Prostate gland (tissue), 2 donors: ENCODE data around the gene RIPOR2.

Experiments used
- POLR2A ChIP-seq: fragments of 450-650 bp; IDR thresholded peaks from one replicate; pipeline ENCODE4 v1.6.1; 2016; ENCODE audit warnings: antibody characterized with exemption, mild to moderate bottlenecking
- POLR2AphosphoS5 ChIP-seq: sonication (generic); formaldehyde crosslinking; IDR thresholded peaks from one replicate; pipeline ENCODE4 v1.6.1; 2017; ENCODE audit warnings: antibody characterized with exemption
- TF ChIP-seq, protein P1 (sequence below), 4 experiments: fragments of 200-600 bp in 2 of 4; fragments of 450-650 bp in 2 of 4; sonication (generic) in 2 of 4; IDR thresholded peaks; 1 replicate in 3 of 4; 2 replicates in 1 of 4; pipeline ENCODE4 v1.5.1; 2016 to 2019; ENCODE audit warnings: antibody characterized with exemption in 4 of 4, mild to moderate bottlenecking in 2 of 4, moderate library complexity in 2 of 4

DNA sequence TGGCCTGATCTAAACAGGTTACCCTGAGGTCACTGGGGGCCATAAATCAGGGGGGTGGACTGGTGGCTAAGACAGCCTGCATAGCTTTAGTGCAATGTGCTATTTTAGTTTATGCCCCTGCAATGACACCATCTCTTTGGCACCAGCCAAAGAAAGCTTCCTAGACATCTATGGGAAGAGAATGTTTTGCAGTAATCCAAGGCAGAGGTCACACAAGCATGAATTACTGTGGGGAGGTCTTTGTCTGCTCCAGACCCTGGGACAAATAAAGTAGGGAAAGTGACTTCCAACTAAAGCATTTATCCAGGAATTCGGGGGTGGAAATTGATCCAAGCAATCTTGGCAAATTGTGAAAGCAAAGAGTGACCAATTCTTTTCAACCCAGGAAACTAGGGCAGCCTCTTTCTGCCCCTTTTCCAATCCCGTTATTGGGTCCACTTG lies 5.3 kb downstream of the RIPOR2 start:
- TF ChIP-seq POLR2A (no peak), POLR2AphosphoS5 (no peak)
- TF ChIP-seq, protein P1, sequence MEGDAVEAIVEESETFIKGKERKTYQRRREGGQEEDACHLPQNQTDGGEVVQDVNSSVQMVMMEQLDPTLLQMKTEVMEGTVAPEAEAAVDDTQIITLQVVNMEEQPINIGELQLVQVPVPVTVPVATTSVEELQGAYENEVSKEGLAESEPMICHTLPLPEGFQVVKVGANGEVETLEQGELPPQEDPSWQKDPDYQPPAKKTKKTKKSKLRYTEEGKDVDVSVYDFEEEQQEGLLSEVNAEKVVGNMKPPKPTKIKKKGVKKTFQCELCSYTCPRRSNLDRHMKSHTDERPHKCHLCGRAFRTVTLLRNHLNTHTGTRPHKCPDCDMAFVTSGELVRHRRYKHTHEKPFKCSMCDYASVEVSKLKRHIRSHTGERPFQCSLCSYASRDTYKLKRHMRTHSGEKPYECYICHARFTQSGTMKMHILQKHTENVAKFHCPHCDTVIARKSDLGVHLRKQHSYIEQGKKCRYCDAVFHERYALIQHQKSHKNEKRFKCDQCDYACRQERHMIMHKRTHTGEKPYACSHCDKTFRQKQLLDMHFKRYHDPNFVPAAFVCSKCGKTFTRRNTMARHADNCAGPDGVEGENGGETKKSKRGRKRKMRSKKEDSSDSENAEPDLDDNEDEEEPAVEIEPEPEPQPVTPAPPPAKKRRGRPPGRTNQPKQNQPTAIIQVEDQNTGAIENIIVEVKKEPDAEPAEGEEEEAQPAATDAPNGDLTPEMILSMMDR (IDR thresholded peaks at IDR 0.05) = no peak
